Stimulated activated CD4-positive, alpha-beta T cell treated with anti-CD3 and anti-CD28 coated beads, Interleukin-1b, Interleukin-23, amount 100 ng/mL, for 4 hours (primary cell): ENCODE measurements around the gene NATD1.

Experiments
- DNase-seq, 2 donors: peaks; one replicate each; pipeline ENCODE4 v3.0.0-alpha.2; 2020; ENCODE audit warnings: low read depth in 2 of 2

NATD1 gene

GRCh38 chr17:21275579-21276263 is 22.5 kb upstream of the NATD1 start:
- peak; percentile 94 to 99 for DNase-seq

DNA sequence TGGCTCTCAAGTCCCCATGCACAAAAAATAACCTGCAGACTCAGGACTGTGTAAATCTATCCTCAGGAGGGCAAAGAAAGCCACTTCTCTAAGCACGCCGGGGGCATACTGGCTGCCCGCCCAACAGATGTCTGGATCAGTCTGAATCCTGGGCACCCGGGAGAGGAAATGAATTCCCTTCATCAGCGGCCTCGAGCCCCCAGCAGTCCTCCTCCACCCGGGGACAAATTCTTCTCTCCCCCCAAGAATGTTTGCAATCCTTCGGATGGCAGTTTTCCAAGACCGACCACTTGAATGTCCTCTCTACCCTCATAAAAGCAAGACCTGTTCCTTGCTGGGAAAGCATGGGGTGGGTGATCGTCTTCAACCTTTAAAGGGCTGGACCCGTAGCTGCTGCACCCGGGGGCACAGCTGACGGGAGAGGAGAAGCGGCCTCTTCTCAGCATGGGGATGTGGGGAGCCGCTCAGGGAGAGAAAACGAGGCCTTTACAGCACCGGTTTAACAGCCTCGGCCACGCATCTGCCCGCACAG is 21.9 kb upstream of the NATD1 start:
- no peak for DNase-seq

DNA sequence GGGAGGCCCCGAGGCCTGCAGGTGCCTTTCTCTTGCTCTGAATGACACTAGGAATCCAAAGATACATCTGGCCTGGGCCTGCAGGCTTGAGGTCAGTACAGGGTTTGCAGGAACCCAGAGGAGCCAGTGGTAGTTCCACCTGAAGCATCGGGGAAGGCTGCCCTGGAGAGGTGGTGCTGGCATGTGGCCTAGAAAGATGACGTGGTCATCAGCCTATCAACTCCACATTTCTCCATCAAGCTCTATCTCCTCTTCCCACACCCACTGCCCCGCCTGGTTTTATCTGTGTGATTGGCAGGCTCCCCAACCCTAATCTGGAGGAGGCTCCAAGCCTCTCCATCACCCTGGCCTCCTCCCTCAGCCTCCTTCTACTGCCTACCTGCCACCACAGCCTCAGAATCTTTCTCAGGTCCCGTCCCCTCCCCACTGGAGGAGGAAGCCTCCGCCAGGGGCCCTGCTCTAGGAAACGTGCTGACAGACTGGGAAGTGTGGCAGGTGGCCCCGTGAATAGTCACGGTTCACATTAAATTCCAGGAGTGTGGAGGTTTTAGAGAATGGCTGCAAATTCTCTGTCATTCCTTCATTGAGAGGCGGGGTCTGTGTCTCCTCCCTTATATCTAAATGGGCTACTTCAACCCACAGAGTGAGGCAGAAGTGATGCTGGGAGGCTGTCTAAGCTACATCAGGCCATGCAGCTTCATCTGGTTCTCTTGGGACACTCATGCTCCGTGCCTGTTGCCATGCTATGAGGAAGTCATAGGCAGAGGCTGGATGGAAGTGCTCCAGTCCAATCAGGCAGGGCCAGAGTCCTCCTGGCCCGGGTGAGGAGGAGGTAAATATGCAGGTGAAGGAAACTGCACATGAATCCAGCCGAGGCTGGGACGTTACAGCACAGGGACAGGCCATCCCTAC is 19.9 kb upstream of the NATD1 start:
- no peak for DNase-seq

DNA sequence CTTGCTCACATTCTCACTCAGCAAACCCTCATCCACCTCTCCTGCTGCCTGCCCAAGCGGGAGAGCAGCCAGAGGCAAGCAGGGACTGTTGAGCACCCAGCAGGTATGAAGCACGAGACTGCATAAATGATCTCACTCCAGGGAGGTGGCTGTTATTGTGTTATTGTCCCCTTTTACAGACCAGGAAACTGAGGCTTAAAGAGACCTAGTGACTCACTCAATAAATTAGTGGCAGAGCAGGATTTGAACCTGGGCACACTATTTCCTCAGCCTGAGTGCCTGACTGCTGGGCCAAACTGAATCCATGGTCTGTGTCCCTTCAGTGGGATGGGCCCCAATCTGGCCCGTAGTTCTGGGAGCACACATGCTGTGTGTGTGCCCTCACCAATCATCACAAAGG is 19.0 kb upstream of the NATD1 start:
- no peak for DNase-seq

DNA sequence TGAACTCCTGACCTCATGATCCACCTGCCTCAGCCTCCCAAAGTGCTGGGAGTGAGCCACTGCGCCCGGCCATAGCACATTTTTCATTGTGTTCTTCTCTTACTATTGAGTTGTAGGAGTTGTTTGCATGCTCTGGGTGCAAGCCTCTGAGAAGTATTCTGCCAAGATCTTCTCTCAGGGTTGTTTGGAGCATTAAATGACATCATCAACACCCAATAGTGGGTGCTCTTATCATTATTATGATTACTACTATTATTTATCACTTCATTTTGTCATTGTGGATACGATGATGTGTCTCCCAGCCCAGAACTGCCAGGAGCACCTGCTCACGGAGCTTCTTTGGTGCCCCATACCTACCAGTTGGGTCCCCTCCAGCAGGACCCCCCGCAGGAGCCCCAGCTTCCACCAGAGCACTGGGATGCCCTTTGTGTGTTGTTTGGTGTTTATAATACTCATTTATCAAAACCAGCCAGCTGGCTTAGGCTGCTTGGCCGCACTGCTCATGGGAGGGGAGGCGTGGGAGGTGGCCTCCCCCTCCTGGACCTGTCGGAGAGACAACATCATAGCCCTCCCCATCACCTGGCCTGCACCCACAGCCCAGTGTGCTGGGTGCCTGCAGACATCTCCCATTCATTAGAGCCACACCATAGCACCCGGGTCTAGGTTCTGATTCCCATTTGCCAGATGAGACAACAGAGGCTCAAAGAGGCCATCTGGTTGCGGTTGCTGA is 18.4 kb upstream of the NATD1 start:
- DNase-seq, result no peak

- no peak for DNase-seq
Observed at GRCh38 chr17:21269394-21269793, 16.2 kb upstream of the NATD1 start.

GRCh38 chr17:21268596-21269188 is 15.5 kb upstream of the NATD1 start:
- DNase-seq, result no peak

- DNase-seq, result no peak
Observed at GRCh38 chr17:21263376-21263775, 10.2 kb upstream of the NATD1 start.

DNA sequence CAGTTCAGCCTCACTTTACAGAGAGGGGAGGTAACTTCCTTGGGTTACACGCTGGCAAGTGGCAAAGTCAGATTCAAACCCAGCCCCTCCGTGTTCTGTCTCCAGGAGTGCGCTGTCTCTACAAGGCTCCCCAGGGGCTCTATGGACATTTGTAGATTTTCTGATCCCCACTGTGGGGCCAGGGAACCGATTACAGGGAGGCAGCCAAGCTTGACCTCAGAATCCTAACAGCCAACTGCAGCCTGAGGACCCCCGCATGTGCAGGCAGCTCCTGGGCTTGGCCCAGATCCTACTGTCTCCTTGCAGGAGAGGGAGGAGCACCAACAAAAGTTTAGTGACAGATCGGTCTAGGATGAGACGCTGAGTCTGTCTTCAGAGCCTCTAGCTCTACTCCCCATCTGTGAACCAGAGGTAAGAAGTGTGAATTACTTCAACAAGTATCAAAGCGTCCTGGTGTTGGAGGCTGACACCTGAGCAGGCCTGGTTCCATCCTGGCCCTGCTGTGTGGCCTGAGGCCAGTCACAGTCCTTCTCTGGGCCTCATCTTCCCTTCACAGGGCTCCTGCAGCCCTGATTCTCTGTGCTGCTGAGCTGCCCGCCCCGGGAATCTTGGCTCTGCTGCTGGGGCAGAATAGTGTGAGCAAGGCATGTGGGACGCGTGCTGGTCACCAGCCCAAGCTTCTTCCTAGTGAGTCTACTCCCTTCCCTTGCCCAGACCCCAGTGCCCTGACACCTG is 9.2 kb upstream of the NATD1 start:
- DNase-seq, result no peak

DNA sequence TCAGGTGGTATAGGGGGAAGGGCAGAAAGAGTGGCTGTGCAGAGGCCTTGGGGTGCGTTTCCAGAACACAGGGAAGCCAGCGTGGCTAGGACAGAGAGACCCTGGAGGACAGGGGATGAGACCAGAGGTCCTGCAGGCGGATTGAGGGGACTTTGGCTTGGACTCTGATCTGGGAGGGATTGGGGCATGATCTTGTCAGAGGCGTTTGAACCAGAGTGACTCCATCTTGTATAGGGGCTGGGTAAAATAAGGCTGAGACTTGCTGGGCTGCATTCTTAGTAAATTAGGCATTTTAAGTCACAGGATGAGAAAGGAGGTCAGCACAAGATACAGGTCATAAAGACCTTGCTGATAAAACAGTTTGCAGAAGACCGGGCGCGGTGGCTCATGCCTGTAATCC is 5.4 kb upstream of the NATD1 start:
- DNase-seq, result no peak

GRCh38 chr17:21253646-21254441 is 634 bp upstream of the NATD1 start:
- no peak for DNase-seq

- DNase-seq, result no peak
Observed at GRCh38 chr17:21252289-21252795, 868 bp downstream of the NATD1 start.

- DNase-seq, result no peak
Observed at GRCh38 chr17:21251337-21252010, 1.7 kb downstream of the NATD1 start.

DNA sequence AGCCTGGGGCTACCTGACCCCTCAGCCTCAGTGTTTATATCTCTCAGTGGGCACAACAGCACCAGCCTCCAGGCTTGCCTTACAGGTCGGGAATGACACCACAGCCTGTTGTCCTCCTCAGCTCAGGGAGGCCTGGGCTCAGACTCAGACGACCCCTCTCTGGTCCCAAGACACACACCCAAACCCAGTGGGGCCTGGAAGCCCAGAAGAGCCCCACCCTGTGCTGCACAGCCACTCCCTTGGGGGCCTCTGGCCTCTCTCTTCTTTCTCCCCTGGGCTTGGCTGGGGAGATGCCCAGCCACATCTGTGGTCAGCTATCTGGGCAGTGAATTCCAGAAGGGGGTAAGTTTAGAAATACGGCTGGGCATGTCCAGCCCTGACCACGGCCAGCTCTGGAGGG is 2.4 kb downstream of the NATD1 start:
- no peak for DNase-seq

GRCh38 chr17:21249920-21250703 is 3.1 kb downstream of the NATD1 start:
- no peak for DNase-seq

DNA sequence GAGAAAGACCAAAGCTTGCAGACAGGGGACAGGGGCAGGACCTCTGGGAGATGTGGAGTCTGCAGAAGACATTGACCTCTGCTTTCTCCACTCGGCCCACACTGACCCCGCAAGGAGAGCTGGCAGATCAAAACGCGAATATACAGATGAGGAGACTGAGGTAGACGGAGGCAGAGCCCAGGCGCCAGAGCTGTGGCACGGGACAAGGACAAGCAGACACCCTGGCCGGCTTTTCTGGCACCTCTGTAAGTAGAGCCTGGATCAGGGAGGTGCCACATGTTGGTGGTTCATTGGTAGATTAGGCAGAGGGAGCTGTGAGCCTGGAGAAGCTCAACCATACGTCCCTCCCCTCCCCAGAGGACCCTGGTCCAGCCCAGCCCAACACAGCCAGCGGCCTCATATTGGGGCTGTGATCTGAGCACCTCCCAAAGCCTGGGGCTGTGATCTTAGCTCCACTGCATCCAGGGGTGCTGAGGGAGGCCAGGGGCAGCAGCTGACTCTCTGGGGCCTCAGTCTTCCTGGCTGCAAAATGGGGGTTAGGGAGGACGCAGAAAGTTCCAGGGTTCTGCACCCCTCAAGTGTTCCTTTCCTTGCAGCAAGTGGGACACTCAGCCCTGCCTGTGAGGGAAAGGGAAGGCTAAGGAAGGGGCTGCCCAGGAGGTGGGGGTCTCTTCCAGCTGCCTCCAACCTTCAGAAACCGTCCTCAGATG is 4.0 kb downstream of the NATD1 start:
- DNase-seq, result no peak

DNA sequence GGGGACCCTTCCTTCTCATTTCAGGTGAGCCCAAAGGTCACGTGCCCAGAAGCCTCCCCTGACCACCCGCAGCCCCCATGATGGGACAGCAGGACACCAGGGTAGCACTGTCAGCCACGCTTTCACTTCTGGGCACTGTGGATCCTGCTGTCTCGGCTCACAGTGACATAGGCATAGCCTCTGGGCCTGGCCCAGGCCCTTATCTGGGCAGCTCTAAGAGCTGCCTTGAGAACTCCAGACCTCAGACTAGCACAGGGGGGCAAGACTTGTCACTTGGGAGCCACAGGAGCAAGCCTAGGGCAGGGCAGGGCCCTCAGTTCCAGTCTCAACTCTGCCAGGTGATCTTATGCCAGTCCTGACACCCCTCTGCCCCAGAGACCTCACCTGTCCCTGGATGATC is 4.7 kb downstream of the NATD1 start:
- no peak for DNase-seq
